SJSA1 (cell line): ENCODE data around the gene ATP1A3. TPM values are rescaled to one million over a fixed set of nuclear protein-coding genes. Genes with fewer than 3 reads are reported as not detected.
"Not testable (repeated sequence)": the region's sequence is repeated elsewhere in the genome, so short reads cannot be mapped to it uniquely, and the experiment has no call there.

Experiments
- DNase-seq, 2 experiments: peaks; one replicate each; pipeline ENCODE4 v3.0.0-alpha.2; 2015 to 2020; ENCODE audit warnings: low spot score in 2 of 2, low read depth in 1 of 2
- H3K27ac ChIP-seq: fragments of 250-450 bp; sonication (Bioruptor Pico); 2 replicates; pipeline ENCODE4 v1.5.1; 2020; ENCODE audit warnings: mild to moderate bottlenecking, moderate library complexity
- H3K27me3 ChIP-seq: fragments of 250-450 bp; sonication (Bioruptor Pico); replicated peaks from 2 replicates; pipeline ENCODE4 v1.5.1; 2020; ENCODE audit warnings: mild to moderate bottlenecking, moderate library complexity
- H3K36me3 ChIP-seq: fragments of 250-450 bp; sonication (Bioruptor Pico); 2 replicates; pipeline ENCODE4 v1.5.1; 2020; ENCODE audit warnings: mild to moderate bottlenecking
- H3K4me1 ChIP-seq: fragments of 250-450 bp; sonication (Bioruptor Pico); replicated peaks from 2 replicates; pipeline ENCODE4 v1.6.1; 2021; ENCODE audit warnings: mild to moderate bottlenecking
- H3K4me3 ChIP-seq: fragments of 250-450 bp; sonication (Bioruptor Pico); 2 replicates; pipeline ENCODE4 v1.5.1; 2020; ENCODE audit warnings: mild to moderate bottlenecking
- H3K9me3 ChIP-seq: fragments of 250-450 bp; sonication (Bioruptor Pico); replicated peaks from 2 replicates; pipeline ENCODE4 v1.5.1; 2020; ENCODE audit warnings: mild to moderate bottlenecking
- total RNA-seq: library from RNA; depleted of rRNA; stranded (reverse); fragments of >200 nt; shearing (Covaris generic); gene quantifications from 2 replicates; pipeline ENCODE4 v1.2.3, GENCODE V29; 2014; rRNA removed

The ATP1A3 gene
- total RNA-seq, result not detected in 2 replicates

- Histone ChIP-seq H3K9me3 (no peaks in the 10 kb centered on the region; the same call in 1 of the 2 replicates), H3K27me3 (peaks cover 67% of the 10 kb centered on the region), H3K4me1 (peaks cover 13% of the 10 kb centered on the region), H3K27ac (no peak within 1 kb of the TSS), H3K36me3 (no peaks in the 10 kb centered on the region), H3K4me3 (peak within 1 kb of the TSS; percentile 25)
- DNase-seq, result peak in 1 of 2 experiments; percentile 42
These were observed at the start of gene ATP1A3 for GRCh38 chr19:41993612-41994483. Gene ATP1A3, minus strand, starts transcription at chr19:41994230. Its CDS starts 154 bp downstream, at chr19:41994076.

GRCh38 chr19:42042455-42043170 is 48.6 kb upstream of the ATP1A3 start:
- Histone ChIP-seq H3K36me3 (no peaks in the 10 kb centered on the region), H3K4me1 (no peaks in the 10 kb centered on the region), H3K27ac (no peak overlapping the region), H3K4me3 (no peak overlapping the region), H3K9me3 (no peaks in the 10 kb centered on the region), H3K27me3 (peaks cover 22% of the 10 kb centered on the region; the same call in 1 of the 2 replicates)
- DNase-seq, result no peak

GRCh38 chr19:42040491-42040890 is 46.5 kb upstream of the ATP1A3 start:
- H3K36me3 ChIP-seq, DNase-seq: not testable (repeated sequence)

GRCh38 chr19:42040031-42040430 is 46.0 kb upstream of the ATP1A3 start:
- Histone ChIP-seq H3K27ac (no peak overlapping the region), H3K9me3 (no peaks in the 10 kb centered on the region), H3K36me3 (no peaks in the 10 kb centered on the region), H3K4me1 (peaks cover 3% of the 10 kb centered on the region; the same call in 1 of the 2 replicates), H3K4me3 (no peak overlapping the region), H3K27me3 (peaks cover 15% of the 10 kb centered on the region; the same call in 1 of the 2 replicates)
- DNase-seq, result no peak

More at GRCh38 chr19:42040491-42040890, 46.5 kb upstream of the ATP1A3 start:
- H3K9me3 ChIP-seq, H3K27ac ChIP-seq, H3K4me1 ChIP-seq, H3K4me3 ChIP-seq: not testable (repeated sequence)
- H3K27me3 ChIP-seq, result peaks cover 17% of the 10 kb centered on the region; the same call in 1 of the 2 replicates

GRCh38 chr19:42038666-42039065 is 44.6 kb upstream of the ATP1A3 start:
- Histone ChIP-seq H3K36me3 (no peaks in the 10 kb centered on the region), H3K9me3 (no peaks in the 10 kb centered on the region), H3K4me1 (peaks cover 5% of the 10 kb centered on the region; the same call in 1 of the 2 replicates), H3K27ac (no peak overlapping the region), H3K27me3 (peaks cover 4% of the 10 kb centered on the region; the same call in 1 of the 2 replicates), H3K4me3 (no peak overlapping the region)
- DNase-seq, result no peak

GRCh38 chr19:42037649-42038048 is 43.6 kb upstream of the ATP1A3 start:
- Histone ChIP-seq H3K36me3 (no peaks in the 10 kb centered on the region), H3K27ac (no peak overlapping the region), H3K9me3 (no peaks in the 10 kb centered on the region), H3K4me1 (peaks cover 5% of the 10 kb centered on the region; the same call in 1 of the 2 replicates), H3K27me3 (no peaks in the 10 kb centered on the region), H3K4me3 (no peak overlapping the region)
- DNase-seq, result no peak

- peak; percentile 56 to 71 for DNase-seq
- Histone ChIP-seq H3K4me3 (peak overlapping the region; percentile 34), H3K27ac (peak overlapping the region; percentile 25; the same call in 1 of the 2 replicates)
- H3K9me3 ChIP-seq, H3K4me1 ChIP-seq, H3K27me3 ChIP-seq, H3K36me3 ChIP-seq: not testable (repeated sequence)
These were observed 40.8 kb upstream of the ATP1A3 start for GRCh38 chr19:42034640-42035391.

GRCh38 chr19:42033413-42033812 is 39.4 kb upstream of the ATP1A3 start:
- H3K36me3 ChIP-seq, result no peaks in the 10 kb centered on the region
- peaks cover 5% of the 10 kb centered on the region; the same call in 1 of the 2 replicates for H3K4me1 ChIP-seq
- H3K9me3 ChIP-seq, result no peaks in the 10 kb centered on the region
- H3K4me3 ChIP-seq, result no peak overlapping the region
- DNase-seq, result no peak
- no peaks in the 10 kb centered on the region for H3K27me3 ChIP-seq
- H3K27ac ChIP-seq, result no peak overlapping the region

- Histone ChIP-seq H3K4me3 (no peak overlapping the region), H3K27me3 (no peaks in the 10 kb centered on the region), H3K4me1 (peaks cover 5% of the 10 kb centered on the region; the same call in 1 of the 2 replicates), H3K36me3 (no peaks in the 10 kb centered on the region), H3K27ac (no peak overlapping the region), H3K9me3 (no peaks in the 10 kb centered on the region)
- no peak for DNase-seq
These were observed 38.4 kb upstream of the ATP1A3 start for GRCh38 chr19:42032431-42032830.

GRCh38 chr19:42030645-42031440 is 36.8 kb upstream of the ATP1A3 start:
- Histone ChIP-seq H3K27me3 (no peaks in the 10 kb centered on the region), H3K9me3 (no peaks in the 10 kb centered on the region), H3K4me3 (no peak overlapping the region), H3K36me3 (no peaks in the 10 kb centered on the region), H3K27ac (no peak overlapping the region), H3K4me1 (peaks cover 5% of the 10 kb centered on the region; the same call in 1 of the 2 replicates)
- no peak for DNase-seq

- DNase-seq, result no peak
- Histone ChIP-seq H3K4me3 (no peak overlapping the region), H3K27ac (no peak overlapping the region), H3K4me1 (no peaks in the 10 kb centered on the region), H3K36me3 (no peaks in the 10 kb centered on the region), H3K27me3 (no peaks in the 10 kb centered on the region), H3K9me3 (no peaks in the 10 kb centered on the region)
These were observed 34.5 kb upstream of the ATP1A3 start for GRCh38 chr19:42028304-42029216.

GRCh38 chr19:42024622-42025111 is 30.6 kb upstream of the ATP1A3 start:
- no peak overlapping the region for H3K27ac ChIP-seq
- H3K4me3 ChIP-seq, result no peak overlapping the region
- no peak for DNase-seq
- H3K36me3 ChIP-seq, result no peaks in the 10 kb centered on the region
- no peaks in the 10 kb centered on the region for H3K4me1 ChIP-seq
- no peaks in the 10 kb centered on the region for H3K27me3 ChIP-seq
- H3K9me3 ChIP-seq, result no peaks in the 10 kb centered on the region
